ENCODE data around the gene MACROD2.

DNA sequence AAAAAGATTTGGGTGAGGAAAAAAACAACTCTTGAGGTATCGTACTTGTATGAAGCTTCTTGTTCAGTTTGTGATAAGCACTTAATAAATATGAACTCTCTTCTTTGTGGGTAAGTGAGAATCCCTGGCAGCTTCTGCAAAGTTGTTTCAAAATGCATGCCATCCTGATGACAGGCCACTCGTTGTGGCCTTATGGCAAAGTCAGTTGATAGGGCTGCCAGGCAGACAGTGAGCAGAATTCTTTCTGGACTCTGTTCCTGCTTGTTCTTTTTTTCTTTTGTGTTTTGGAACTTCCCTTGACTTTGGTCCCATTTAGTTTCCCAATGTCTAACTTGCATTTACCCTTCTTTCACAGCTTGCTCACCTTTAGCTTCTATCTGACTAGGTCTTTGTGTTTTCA, 1325.6 kb downstream of the MACROD2 start:
- TF ChIP-seq CTCF (IDR thresholded peaks at IDR 0.05) (no peak), POLR2A (IDR thresholded peaks at IDR 0.05) (no peak)
